ENCODE measurements around the gene CREM.

DNA sequence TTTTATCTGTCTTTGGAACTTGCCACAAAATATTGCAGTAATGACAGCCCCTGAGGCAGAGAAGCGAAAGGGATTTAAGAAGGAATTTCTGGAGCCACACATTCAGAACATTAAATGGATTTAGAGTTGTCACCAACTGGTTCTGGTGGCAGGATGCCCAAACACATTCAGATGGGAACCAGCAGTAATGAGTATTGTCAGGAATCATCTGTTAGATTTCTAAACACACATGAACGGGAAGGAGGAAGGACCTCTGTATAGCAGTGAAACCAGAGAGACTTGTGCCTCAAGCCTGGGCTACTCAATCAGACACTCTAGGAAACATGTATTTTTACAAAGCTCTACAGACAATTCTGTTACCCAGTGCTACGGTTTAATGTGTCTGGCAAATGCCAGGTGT is 105.9 kb downstream of the CREM start:
- TF ChIP-seq, protein P1, sequence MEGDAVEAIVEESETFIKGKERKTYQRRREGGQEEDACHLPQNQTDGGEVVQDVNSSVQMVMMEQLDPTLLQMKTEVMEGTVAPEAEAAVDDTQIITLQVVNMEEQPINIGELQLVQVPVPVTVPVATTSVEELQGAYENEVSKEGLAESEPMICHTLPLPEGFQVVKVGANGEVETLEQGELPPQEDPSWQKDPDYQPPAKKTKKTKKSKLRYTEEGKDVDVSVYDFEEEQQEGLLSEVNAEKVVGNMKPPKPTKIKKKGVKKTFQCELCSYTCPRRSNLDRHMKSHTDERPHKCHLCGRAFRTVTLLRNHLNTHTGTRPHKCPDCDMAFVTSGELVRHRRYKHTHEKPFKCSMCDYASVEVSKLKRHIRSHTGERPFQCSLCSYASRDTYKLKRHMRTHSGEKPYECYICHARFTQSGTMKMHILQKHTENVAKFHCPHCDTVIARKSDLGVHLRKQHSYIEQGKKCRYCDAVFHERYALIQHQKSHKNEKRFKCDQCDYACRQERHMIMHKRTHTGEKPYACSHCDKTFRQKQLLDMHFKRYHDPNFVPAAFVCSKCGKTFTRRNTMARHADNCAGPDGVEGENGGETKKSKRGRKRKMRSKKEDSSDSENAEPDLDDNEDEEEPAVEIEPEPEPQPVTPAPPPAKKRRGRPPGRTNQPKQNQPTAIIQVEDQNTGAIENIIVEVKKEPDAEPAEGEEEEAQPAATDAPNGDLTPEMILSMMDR (conservative IDR thresholded peaks at IDR 0.05 in 1 of 2, IDR thresholded peaks at IDR 0.05 in 1 of 2; ENCODE audit: extremely low read depth in 1 of 2, insufficient read depth in 1 of 2, low read depth in 1 of 2, low read length in 2 of 2): no peak
- TF ChIP-seq EZH2 (IDR thresholded peaks at IDR 0.05; ENCODE audit: borderline replicate concordance, low read length): no peak
